ENCODE measurements around the gene RXRA. TPM values are rescaled to one million over a fixed set of nuclear protein-coding genes. Genes with fewer than 3 reads are reported as not detected.

The RXRA gene
- total RNA-seq, 6 experiments from 2014 or later: 105 to 165 (median 131) TPM

- Histone ChIP-seq H3K27me3 (no peaks in the 10 kb centered on the region), H3K9me3 (no peaks in the 10 kb centered on the region), H3K4me1 (peaks cover 0 to 98% (median 61%) of the 10 kb centered on the region in 4 donors), H3K36me3 (no peaks in the 10 kb centered on the region), H3K27ac (peak overlapping the region in 1 of 3 donors; percentile 65), H3K4me3 (no peak overlapping the region)
- no CpG with 5 or more reads among the region's 7 CpGs for WGBS (ENCODE audit: insufficient coverage, low coverage, low lambda C conversion rate, missing lambda C conversion rate)
- no peak for ATAC-seq
- TF ChIP-seq POLR2A (IDR thresholded peaks at IDR 0.05) (no peak), CTCF (IDR thresholded peaks at IDR 0.05) (no peak)
- no peak for DNase-seq
- intact Hi-C loops (cut with DNase I): loop anchor here in 1 of 2 donors (10.0 kb wide), 1 partner anchor 92 kb away; no protein-coding TSS in a partner anchor
Observed at GRCh38 chr9:134342746-134343115, 16.5 kb downstream of the RXRA start.

- H3K36me3 ChIP-seq: no peaks in the 10 kb centered on the region
- TF ChIP-seq CTCF (IDR thresholded peaks at IDR 0.05) (no peak), POLR2A (IDR thresholded peaks at IDR 0.05) (peak; percentile 41)
- intact Hi-C loops (cut with DNase I): loop anchor here in 1 of 2 donors (10.0 kb wide), 1 partner anchor 91 kb away; no protein-coding TSS in a partner anchor
- no peaks in the 10 kb centered on the region for H3K27me3 ChIP-seq
- H3K27ac ChIP-seq: peak overlapping the region; percentile 43 to 72 (median 65)
- H3K4me3 ChIP-seq: no peak overlapping the region
- peak in 2 of 3 donors; percentile 68 to 82 for DNase-seq
- no CpG with 5 or more reads among the region's 16 CpGs for WGBS (ENCODE audit: insufficient coverage, low coverage, low lambda C conversion rate, missing lambda C conversion rate)
- H3K9me3 ChIP-seq: no peaks in the 10 kb centered on the region
- peak; percentile 2 to 24 (median 8) for ATAC-seq
- peaks cover 0 to 98% (median 57%) of the 10 kb centered on the region in 4 donors for H3K4me1 ChIP-seq
Observed at GRCh38 chr9:134343637-134344036, 17.4 kb downstream of the RXRA start.

- Histone ChIP-seq H3K27ac (peak overlapping the region; percentile 43 to 72 (median 65)), H3K27me3 (no peaks in the 10 kb centered on the region), H3K9me3 (no peaks in the 10 kb centered on the region), H3K4me3 (no peak overlapping the region), H3K36me3 (no peaks in the 10 kb centered on the region), H3K4me1 (peaks cover 0 to 98% (median 54%) of the 10 kb centered on the region in 4 donors)
- ATAC-seq (peak in 3 of 4 donors; percentile 0 to 14 (median 1)), DNase-seq (peak in 2 of 3 donors; percentile 75 to 82)
- 55% methylated on average over 4 of the region's 17 CpGs for WGBS (ENCODE audit: insufficient coverage, low coverage, low lambda C conversion rate, missing lambda C conversion rate)
- TF ChIP-seq CTCF (IDR thresholded peaks at IDR 0.05) (no peak), POLR2A (IDR thresholded peaks at IDR 0.05) (no peak)
- intact Hi-C loops (cut with DNase I): loop anchor here in 1 of 2 donors (10.0 kb wide), 1 partner anchor 91 kb away; no protein-coding TSS in a partner anchor
Observed at GRCh38 chr9:134344068-134344799, 18.0 kb downstream of the RXRA start.

GRCh38 chr9:134344800-134345310 lies 18.6 kb downstream of the RXRA start:
- TF ChIP-seq CTCF (IDR thresholded peaks at IDR 0.05): no peak
- TF ChIP-seq POLR2A (IDR thresholded peaks at IDR 0.05): no peak
- intact Hi-C loops (cut with DNase I): loop anchor here in 1 of 2 donors (10.0 kb wide), 1 partner anchor 90 kb away; no protein-coding TSS in a partner anchor
- ATAC-seq (peak in 1 of 4 donors; percentile 0), DNase-seq (no peak)
- Histone ChIP-seq H3K4me3 (no peak overlapping the region), H3K27ac (peak overlapping the region; percentile 43 to 72 (median 65)), H3K9me3 (no peaks in the 10 kb centered on the region), H3K36me3 (no peaks in the 10 kb centered on the region), H3K27me3 (no peaks in the 10 kb centered on the region), H3K4me1 (peaks cover 0 to 99% (median 55%) of the 10 kb centered on the region in 4 donors)
- 70% methylated on average over 3 of the region's 14 CpGs for WGBS (ENCODE audit: insufficient coverage, low coverage, low lambda C conversion rate, missing lambda C conversion rate)
